IMR-90 (cell line): ENCODE results near the gene NPHP4. TPM values are rescaled to one million over a fixed set of nuclear protein-coding genes. Genes with fewer than 3 reads are reported as not detected.

Experiments used
- ATAC-seq: fragments of 200-7000 bp; cut with Tn5 transposase; 2 replicates; pipeline ENCODE4 v1.9.1; 2020; ENCODE audit warnings: low read depth, mild to moderate bottlenecking, moderate library complexity
- BruUV-seq: library from RNA; stranded (reverse); fragments of 400-500 nt; replicated peaks from 2 replicates; lab custom pipeline; 2021; lab: Mats Ljungman, UMichigan
- CTCF ChIA-PET: fragments of 300-600 bp; formaldehyde crosslinking; extraction: SDS; loops from one replicate; lab custom pipeline; 2021; ENCODE audit warnings: antibody characterized with exemption; lab: Yijun Ruan, JAX
- POLR2A ChIA-PET: fragments of 300-600 bp; sonication (Branson Sonifier 250); formaldehyde crosslinking; loops from one replicate; lab custom pipeline; 2022; ENCODE audit warnings: antibody characterized with exemption; ENCODE audit not compliant: unreplicated experiment; lab: Charles Lee
- DNase-seq: peaks from one replicate; pipeline ENCODE4 v3.0.0; 2013
- H2AFZ ChIP-seq: replicated peaks from 2 replicates; pipeline ENCODE3; 2013; ENCODE audit warnings: low read length, mild to moderate bottlenecking; ENCODE audit not compliant: poor library complexity
- H2AK5ac ChIP-seq: 2 replicates; pipeline ENCODE4 v1.6.1; 2013; ENCODE audit warnings: low read depth, low read length, inconsistent platforms
- H2AK9ac ChIP-seq: replicated peaks from 2 replicates; pipeline ENCODE3; 2013; ENCODE audit warnings: mild to moderate bottlenecking, low read depth, low read length, moderate library complexity; ENCODE audit not compliant: poor library complexity
- H2BK120ac ChIP-seq: 2 replicates; pipeline ENCODE4 v1.6.1; 2013; ENCODE audit warnings: low read depth, low read length, inconsistent platforms
- H2BK15ac ChIP-seq: 3 replicates; pipeline ENCODE4 v1.6.1; 2013; ENCODE audit warnings: low read depth, low read length, inconsistent platforms
- H2BK20ac ChIP-seq: 2 replicates; pipeline ENCODE4 v1.6.1; 2013; ENCODE audit warnings: low read depth, mild to moderate bottlenecking, inconsistent platforms, low read length, moderate library complexity
- H2BK5ac ChIP-seq: 2 replicates; pipeline ENCODE4 v1.6.1; 2013; ENCODE audit warnings: mild to moderate bottlenecking, low read depth, low read length, inconsistent platforms; ENCODE audit not compliant: poor library complexity, severe bottlenecking
- H3K14ac ChIP-seq: replicated peaks from 2 replicates; pipeline ENCODE4 v1.6.1; 2013; ENCODE audit warnings: low read depth, low read length, inconsistent platforms
- H3K18ac ChIP-seq: 2 replicates; pipeline ENCODE4 v1.6.1; 2013; ENCODE audit warnings: low read depth, low read length, control low read depth
- H3K23ac ChIP-seq: 2 replicates; pipeline ENCODE4 v1.6.1; 2013; ENCODE audit warnings: low read depth, low read length, inconsistent platforms
- H3K27ac ChIP-seq: 2 replicates; pipeline ENCODE4 v1.5.1; 2013; ENCODE audit warnings: mild to moderate bottlenecking, control low read depth, low read length; ENCODE audit not compliant: insufficient read depth
- H3K27me3 ChIP-seq: 2 replicates; pipeline ENCODE4 v1.6.1; 2013; ENCODE audit warnings: low read length; ENCODE audit not compliant: control insufficient read depth, insufficient read depth
- H3K36me3 ChIP-seq: 2 replicates; pipeline ENCODE4 v1.6.1; 2013; ENCODE audit warnings: low read length, mixed read lengths; ENCODE audit not compliant: control insufficient read depth, insufficient read depth
- H3K4ac ChIP-seq: 2 replicates; pipeline ENCODE4 v1.6.1; 2013; ENCODE audit warnings: low read depth, low read length, inconsistent platforms
- H3K4me1 ChIP-seq: 2 replicates; pipeline ENCODE4 v1.6.1; 2013; ENCODE audit warnings: low read length, mixed read lengths; ENCODE audit not compliant: control insufficient read depth, insufficient read depth
- H3K4me2 ChIP-seq: 2 replicates; pipeline ENCODE4 v1.6.1; 2013; ENCODE audit warnings: low read depth, mild to moderate bottlenecking, control low read depth, low read length, moderate library complexity
- H3K4me3 ChIP-seq: 2 replicates; pipeline ENCODE4 v1.5.1; 2013; ENCODE audit warnings: low read depth, mild to moderate bottlenecking, control low read depth, low read length, moderate library complexity; ENCODE audit not compliant: insufficient read depth
- H3K56ac ChIP-seq: 2 replicates; pipeline ENCODE4 v1.6.1; 2013; ENCODE audit warnings: low read length, inconsistent platforms; ENCODE audit not compliant: insufficient read depth; ENCODE audit errors: extremely low read depth
- H3K79me1 ChIP-seq, 2 experiments: 2 replicates each; pipeline ENCODE4 v1.6.1; 2013; ENCODE audit warnings: low read length in 2 of 2, inconsistent platforms in 1 of 2, low read depth in 1 of 2
- H3K9ac ChIP-seq: 2 replicates; pipeline ENCODE4 v1.6.1; 2013; ENCODE audit warnings: low read depth, low read length, control low read depth
- H3K9me1 ChIP-seq: 2 replicates; pipeline ENCODE4 v1.6.1; 2013; ENCODE audit warnings: low read length, inconsistent platforms; ENCODE audit not compliant: insufficient read depth
- H3K9me3 ChIP-seq: 2 replicates; pipeline ENCODE4 v1.6.1; 2013; ENCODE audit warnings: low read length; ENCODE audit not compliant: control insufficient read depth, insufficient read depth
- H4K20me1 ChIP-seq: 2 replicates; pipeline ENCODE4 v1.6.1; 2013; ENCODE audit warnings: low read length, inconsistent platforms; ENCODE audit not compliant: insufficient read depth
- H4K5ac ChIP-seq: 2 replicates; pipeline ENCODE4 v1.6.1; 2013; ENCODE audit warnings: mild to moderate bottlenecking, low read depth, low read length, control low read depth
- H4K8ac ChIP-seq, 2 experiments: 2 replicates each; pipeline ENCODE4 v1.6.1; 2013; ENCODE audit warnings: low read depth in 2 of 2, low read length in 2 of 2, control low read depth in 1 of 2, inconsistent platforms in 1 of 2
- H4K91ac ChIP-seq: 2 replicates; pipeline ENCODE4 v1.6.1; 2013; ENCODE audit warnings: low read depth, low read length, inconsistent platforms; ENCODE audit not compliant: insufficient read depth
- BHLHE40 ChIP-seq: fragments of 150-350 bp; IDR thresholded peaks from 2 replicates; pipeline ENCODE4 v1.6.1; 2016; ENCODE audit warnings: mild to moderate bottlenecking, low read depth, low read length
- CHD1 ChIP-seq: IDR thresholded peaks from 2 replicates; pipeline ENCODE4 v1.6.1; 2012; ENCODE audit warnings: low read depth, low read length, improper control_type of control experiment
- FOS ChIP-seq: fragments of 150-350 bp; IDR thresholded peaks from 2 replicates; pipeline ENCODE4 v1.6.1; 2016; ENCODE audit warnings: low read depth, low read length
- MAFK ChIP-seq: IDR thresholded peaks from 2 replicates; pipeline ENCODE4 v1.6.1; 2012; ENCODE audit warnings: low read depth, low read length, improper control_type of control experiment
- MAZ ChIP-seq: IDR thresholded peaks from 2 replicates; pipeline ENCODE4 v1.6.1; 2012; ENCODE audit warnings: low read depth, mild to moderate bottlenecking, low read length, improper control_type of control experiment, moderate library complexity, borderline replicate concordance
- MXI1 ChIP-seq: IDR thresholded peaks from 2 replicates; pipeline ENCODE4 v1.6.1; 2012; ENCODE audit warnings: low read depth, mild to moderate bottlenecking, low read length, moderate library complexity, borderline replicate concordance
- NFE2L2 ChIP-seq: fragments of 150-350 bp; IDR thresholded peaks from 2 replicates; pipeline ENCODE4 v1.6.1; 2016; ENCODE audit warnings: low read depth, mild to moderate bottlenecking, low read length
- POLR2A ChIP-seq: IDR thresholded peaks from 2 replicates; pipeline ENCODE4 v1.6.1; 2012; ENCODE audit warnings: mild to moderate bottlenecking, low read depth, low read length
- RAD21 ChIP-seq: IDR thresholded peaks from 2 replicates; pipeline ENCODE4 v1.6.1; 2012; ENCODE audit warnings: low read length, improper control_type of control experiment
- USF2 ChIP-seq: fragments of 150-350 bp; IDR thresholded peaks from 2 replicates; pipeline ENCODE4 v1.6.1; 2017; ENCODE audit warnings: mild to moderate bottlenecking, antibody characterized with exemption, low read length, low read depth
- WGBS, 2 experiments: methylation state at CpG; one replicate each; pipeline versions ENCODE4 v1.1.5 to v1.1.7; 2013; ENCODE audit warnings: missing lambda C conversion rate in 2 of 2; ENCODE audit not compliant: insufficient read length in 1 of 2; ENCODE audit errors: extremely low coverage in 2 of 2; 5-methylcytosine and 5-hydroxymethylcytosine counted together
- dilution Hi-C: fragments of 300-500 bp; cut with HindIII; formaldehyde crosslinking; loops from one replicate; pipeline ENCODE4 v1.14.3; 2018; ENCODE audit warnings: low sequenced_read_pairs; ENCODE audit not compliant: unreplicated experiment
- in situ Hi-C: fragments of 300-500 bp; cut with MboI; formaldehyde crosslinking; loops from 3 replicates; pipeline ENCODE4 v1.14.3; 2019; ENCODE audit warnings: low sequenced_read_pairs, inconsistent platforms, mixed read lengths
- intact Hi-C: fragments of 100-400 bp; cut with micrococcal nuclease; formaldehyde crosslinking; loops from 2 replicates; pipeline ENCODE4 v1.10.0; 2022
- polyA plus RNA-seq, 3 experiments: library from polyadenylated mRNA; depleted of rRNA; stranded (reverse); fragments of >200 nt; gene quantifications; 2 replicates each; pipeline ENCODE4 v1.2.3, GENCODE V29; 2012; ENCODE audit warnings: low replicate concordance in 1 of 3
- total RNA-seq: library from RNA; depleted of rRNA; stranded (reverse); fragments of >200 nt; gene quantifications from 2 replicates; pipeline ENCODE4 v1.2.3, GENCODE V29; 2012
- TF ChIP-seq, protein P1 (sequence below): fragments of 150-350 bp; IDR thresholded peaks from 2 replicates; pipeline ENCODE4 v1.6.1; 2016; ENCODE audit warnings: low read depth, mild to moderate bottlenecking, low read length, moderate library complexity, borderline replicate concordance

The NPHP4 gene
- total and polyA plus RNA-seq, 2 of the 4 experiments (the other 2 are of a cell fraction) = 2.0 to 5.5 TPM

DNA sequence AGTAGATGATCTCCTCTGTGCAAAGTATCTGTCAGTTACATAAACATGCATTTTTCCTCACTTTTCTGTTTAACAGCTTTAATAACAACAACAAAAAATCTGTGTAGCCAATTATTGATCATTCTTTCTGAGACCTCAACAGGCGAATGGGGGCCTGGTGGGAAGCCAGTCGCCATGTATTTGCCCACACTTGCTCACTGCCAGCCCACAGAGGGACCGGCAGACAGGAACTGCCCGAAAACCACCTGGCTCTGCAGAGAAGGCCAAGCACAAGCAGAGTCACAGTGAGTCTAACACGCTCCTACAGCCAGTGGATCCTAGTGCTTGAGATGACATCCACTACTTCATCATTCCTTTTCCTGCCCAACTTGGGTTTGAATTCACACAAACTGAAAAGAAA, 56.1 kb downstream of the NPHP4 start (continued):
- TF ChIP-seq POLR2A = no peak

DNA sequence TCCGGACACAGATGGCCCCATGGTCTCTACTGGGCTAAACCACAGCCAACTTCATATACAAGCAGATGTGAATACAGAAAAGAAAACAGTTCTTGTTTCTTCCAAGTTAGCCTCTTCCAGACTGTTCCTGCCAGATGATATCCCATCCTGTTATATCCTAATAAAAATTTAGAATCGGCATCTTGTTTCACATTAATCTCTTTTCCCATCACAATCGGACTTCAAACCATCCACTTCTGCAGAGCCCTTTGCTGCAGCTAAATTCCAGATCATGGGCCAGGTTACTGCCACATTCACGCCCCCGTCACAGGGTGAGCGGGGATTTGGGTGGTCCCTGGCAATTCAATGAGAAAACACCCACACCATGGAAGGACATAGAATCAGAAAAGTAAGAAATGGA, 57.2 kb downstream of the NPHP4 start:
- H3K9me3 ChIP-seq = no peaks in the 10 kb centered on the region
- no peak overlapping the region for H2AK5ac ChIP-seq
- H2BK120ac ChIP-seq = no peak overlapping the region
- no peak overlapping the region for H2AK9ac ChIP-seq
- H3K36me3 ChIP-seq = peaks cover 2% of the 10 kb centered on the region; the same call in 1 of the 2 replicates
- H3K79me1 ChIP-seq = no peaks in the 10 kb centered on the region
- BruUV-seq = no TSS peak
- no peak for DNase-seq
- H4K91ac ChIP-seq = no peak overlapping the region
- 100% methylated on average over 1 of the region's 6 CpGs; no CpG with 5 or more reads in 1 of the 2 experiments for WGBS, 2 experiments
- intact Hi-C loops (no loop called here), in situ Hi-C loops (no loop called here), dilution Hi-C loops (no loop called here)
- 0 out of 2 replicates have a peak, but pooled peaks cover 3% of the 10 kb centered on the region for H4K20me1 ChIP-seq
- H3K9ac ChIP-seq = no peak overlapping the region
- H3K14ac ChIP-seq = no peak overlapping the region
- no peak overlapping the region for H3K4ac ChIP-seq
- no peak overlapping the region for H3K27ac ChIP-seq
- H3K18ac ChIP-seq = no peak overlapping the region
- no peak overlapping the region for H2AFZ ChIP-seq
- H3K4me1 ChIP-seq = peaks cover 6% of the 10 kb centered on the region
- no peak overlapping the region for H3K4me3 ChIP-seq
- H3K56ac ChIP-seq = no peak overlapping the region
- no peak overlapping the region for H4K8ac ChIP-seq
- no peak overlapping the region for H2BK20ac ChIP-seq
- TF ChIP-seq MAZ (no peak), RAD21 (no peak), USF2 (no peak), POLR2A (no peak), MXI1 (no peak), MAFK (no peak), BHLHE40 (no peak), FOS (no peak), NFE2L2 (no peak), CHD1 (no peak)
- TF ChIP-seq, protein P1, sequence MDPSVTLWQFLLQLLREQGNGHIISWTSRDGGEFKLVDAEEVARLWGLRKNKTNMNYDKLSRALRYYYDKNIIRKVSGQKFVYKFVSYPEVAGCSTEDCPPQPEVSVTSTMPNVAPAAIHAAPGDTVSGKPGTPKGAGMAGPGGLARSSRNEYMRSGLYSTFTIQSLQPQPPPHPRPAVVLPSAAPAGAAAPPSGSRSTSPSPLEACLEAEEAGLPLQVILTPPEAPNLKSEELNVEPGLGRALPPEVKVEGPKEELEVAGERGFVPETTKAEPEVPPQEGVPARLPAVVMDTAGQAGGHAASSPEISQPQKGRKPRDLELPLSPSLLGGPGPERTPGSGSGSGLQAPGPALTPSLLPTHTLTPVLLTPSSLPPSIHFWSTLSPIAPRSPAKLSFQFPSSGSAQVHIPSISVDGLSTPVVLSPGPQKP = no peak
- H3K4me2 ChIP-seq = no peak overlapping the region
- H2BK15ac ChIP-seq = no peak overlapping the region
- no peak for ATAC-seq
- no peaks in the 10 kb centered on the region for H3K27me3 ChIP-seq
- no peak overlapping the region for H2BK5ac ChIP-seq
- H3K23ac ChIP-seq = no peak overlapping the region
- peaks cover 6% of the 10 kb centered on the region; the same call in 1 of the 2 replicates for H3K9me1 ChIP-seq
- CTCF ChIA-PET = no interaction called here
- no peak overlapping the region for H4K5ac ChIP-seq
- POLR2A ChIA-PET = no interaction called here
